ENCODE data around the gene DCPS.
"Not testable (repeated sequence)": the region's sequence is repeated elsewhere in the genome, so short reads cannot be mapped to it uniquely, and the experiment has no call there.

The DCPS gene

GRCh38 chr11:126385991-126386728, 82.3 kb downstream of the DCPS start:
- no peak for DNase-seq

GRCh38 chr11:126386729-126387071, 82.8 kb downstream of the DCPS start:
- not testable (repeated sequence) for DNase-seq

- no peak for DNase-seq
These were observed 84.0 kb downstream of the DCPS start for GRCh38 chr11:126387857-126388256.

- DNase-seq, result no peak
These were observed 86.5 kb downstream of the DCPS start for GRCh38 chr11:126390272-126390867.

GRCh38 chr11:126391286-126391954, 87.6 kb downstream of the DCPS start:
- no peak for DNase-seq

GRCh38 chr11:126391970-126392632, 88.2 kb downstream of the DCPS start:
- no peak for DNase-seq

- DNase-seq, result no peak
These were observed 88.8 kb downstream of the DCPS start for GRCh38 chr11:126392633-126393013.

GRCh38 chr11:126393143-126393542, 89.3 kb downstream of the DCPS start:
- DNase-seq, result no peak

- no peak for DNase-seq
These were observed 90.2 kb downstream of the DCPS start for GRCh38 chr11:126394036-126394435.

- DNase-seq, result not testable (repeated sequence)
These were observed 90.8 kb downstream of the DCPS start for GRCh38 chr11:126394634-126395072.
